AG08396 (cell line): ENCODE measurements around the gene PPP3CA.

Experiments used
- DNase-seq: peaks from one replicate; pipeline ENCODE4 v3.0.0; 2012; ENCODE audit warnings: low spot score, mixed read lengths

The PPP3CA gene

GRCh38 chr4:101331017-101331416 lies 16.3 kb downstream of the PPP3CA start:
- DNase-seq, result no peak

GRCh38 chr4:101329592-101329991 lies 17.7 kb downstream of the PPP3CA start:
- DNase-seq, result no peak

- no peak for DNase-seq
These were observed 19.2 kb downstream of the PPP3CA start for GRCh38 chr4:101328063-101328602.

GRCh38 chr4:101326576-101326975 lies 20.8 kb downstream of the PPP3CA start:
- no peak for DNase-seq

GRCh38 chr4:101322743-101323142 lies 24.6 kb downstream of the PPP3CA start:
- DNase-seq, result no peak

- DNase-seq, result no peak
These were observed 25.8 kb downstream of the PPP3CA start for GRCh38 chr4:101321481-101322042.

- no peak for DNase-seq
These were observed 31.5 kb downstream of the PPP3CA start for GRCh38 chr4:101315786-101316185.

GRCh38 chr4:101315041-101315440 lies 32.3 kb downstream of the PPP3CA start:
- DNase-seq, result no peak

- DNase-seq, result no peak
These were observed 37.4 kb downstream of the PPP3CA start for GRCh38 chr4:101309925-101310324.

GRCh38 chr4:101307899-101308298 lies 39.4 kb downstream of the PPP3CA start:
- DNase-seq, result no peak

- no peak for DNase-seq
These were observed 40.3 kb downstream of the PPP3CA start for GRCh38 chr4:101306764-101307615.

- DNase-seq, result no peak
These were observed 41.1 kb downstream of the PPP3CA start for GRCh38 chr4:101306225-101306624.

- peak; percentile 22 for DNase-seq
These were observed 42.4 kb downstream of the PPP3CA start for GRCh38 chr4:101304916-101305315.

- no peak for DNase-seq
These were observed 47.3 kb downstream of the PPP3CA start for GRCh38 chr4:101299899-101300540.

GRCh38 chr4:101299021-101299420 lies 48.3 kb downstream of the PPP3CA start:
- no peak for DNase-seq

GRCh38 chr4:101295691-101296090 lies 51.6 kb downstream of the PPP3CA start:
- DNase-seq, result no peak

GRCh38 chr4:101294597-101294996 lies 52.7 kb downstream of the PPP3CA start:
- no peak for DNase-seq

- no peak for DNase-seq
These were observed 54.4 kb downstream of the PPP3CA start for GRCh38 chr4:101292901-101293300.

- DNase-seq, result no peak
These were observed 55.1 kb downstream of the PPP3CA start for GRCh38 chr4:101292214-101292613.

GRCh38 chr4:101291198-101291597 lies 56.1 kb downstream of the PPP3CA start:
- DNase-seq, result no peak

- DNase-seq, result no peak
These were observed 56.7 kb downstream of the PPP3CA start for GRCh38 chr4:101290654-101291053.

- DNase-seq, result no peak
These were observed 58.0 kb downstream of the PPP3CA start for GRCh38 chr4:101289306-101289705.
